Activated B cell treated with CpG ODN at 0.5 μM for 24 hours (primary cell): Measurements from ENCODE around the gene NHLRC2. TPM values are rescaled to one million over a fixed set of nuclear protein-coding genes. Genes with fewer than 3 reads are reported as not detected.

ENCODE experiments used
- ATAC-seq: fragments of 200-7000 bp; cut with Tn5 transposase; one replicate; pipeline ENCODE4 v1.10.0; 2021; ENCODE audit warnings: low read depth, mild to moderate bottlenecking, moderate library complexity
- CTCF ChIA-PET: fragments of 350-600 bp; sonication (Branson Sonifier 250); formaldehyde crosslinking; loops from one replicate; lab custom pipeline; 2021; ENCODE audit warnings: antibody characterized with exemption; lab: Charles Lee
- POLR2A ChIA-PET: fragments of 350-600 bp; sonication (Branson Sonifier 250); formaldehyde crosslinking; loops from one replicate; lab custom pipeline; 2021; ENCODE audit warnings: antibody characterized with exemption; lab: Charles Lee
- DNase-seq: peaks from one replicate; pipeline ENCODE4 v3.0.0; 2022
- H3K27ac Mint-ChIP-seq: one replicate; pipeline ENCODE4 v1.8.0; 2020; ENCODE audit warnings: mixed read lengths
- H3K27me3 Mint-ChIP-seq: one replicate; pipeline ENCODE4 v1.8.0; 2021; ENCODE audit warnings: mixed read lengths
- H3K36me3 Mint-ChIP-seq: one replicate; pipeline ENCODE4 v1.8.0; 2021; ENCODE audit warnings: low read depth, mixed read lengths
- H3K4me1 Mint-ChIP-seq: one replicate; pipeline ENCODE4 v1.8.0; 2021; ENCODE audit warnings: mixed read lengths
- H3K4me3 Mint-ChIP-seq: one replicate; pipeline ENCODE4 v1.8.0; 2020; ENCODE audit warnings: mild to moderate bottlenecking, mixed read lengths
- H3K9me3 Mint-ChIP-seq: one replicate; pipeline ENCODE4 v1.8.0; 2020; ENCODE audit warnings: mixed read lengths
- intact Hi-C: fragments of 100-400 bp; cut with micrococcal nuclease; formaldehyde crosslinking; loops from one replicate; pipeline ENCODE4 v1.15.1; 2024
- total RNA-seq: library from RNA; stranded (reverse); gene quantifications from 2 replicates; pipeline ENCODE4 v1.2.3, GENCODE V29; 2022
- TF ChIP-seq, protein P1 (sequence below): fragments of 200-600 bp; IDR thresholded peaks from one replicate; pipeline ENCODE4 v1.8.0; 2022; ENCODE audit warnings: antibody characterized with exemption, mild to moderate bottlenecking

NHLRC2 gene
- total RNA-seq, 1 donor from 2014 or later = 43.9 TPM

DNA sequence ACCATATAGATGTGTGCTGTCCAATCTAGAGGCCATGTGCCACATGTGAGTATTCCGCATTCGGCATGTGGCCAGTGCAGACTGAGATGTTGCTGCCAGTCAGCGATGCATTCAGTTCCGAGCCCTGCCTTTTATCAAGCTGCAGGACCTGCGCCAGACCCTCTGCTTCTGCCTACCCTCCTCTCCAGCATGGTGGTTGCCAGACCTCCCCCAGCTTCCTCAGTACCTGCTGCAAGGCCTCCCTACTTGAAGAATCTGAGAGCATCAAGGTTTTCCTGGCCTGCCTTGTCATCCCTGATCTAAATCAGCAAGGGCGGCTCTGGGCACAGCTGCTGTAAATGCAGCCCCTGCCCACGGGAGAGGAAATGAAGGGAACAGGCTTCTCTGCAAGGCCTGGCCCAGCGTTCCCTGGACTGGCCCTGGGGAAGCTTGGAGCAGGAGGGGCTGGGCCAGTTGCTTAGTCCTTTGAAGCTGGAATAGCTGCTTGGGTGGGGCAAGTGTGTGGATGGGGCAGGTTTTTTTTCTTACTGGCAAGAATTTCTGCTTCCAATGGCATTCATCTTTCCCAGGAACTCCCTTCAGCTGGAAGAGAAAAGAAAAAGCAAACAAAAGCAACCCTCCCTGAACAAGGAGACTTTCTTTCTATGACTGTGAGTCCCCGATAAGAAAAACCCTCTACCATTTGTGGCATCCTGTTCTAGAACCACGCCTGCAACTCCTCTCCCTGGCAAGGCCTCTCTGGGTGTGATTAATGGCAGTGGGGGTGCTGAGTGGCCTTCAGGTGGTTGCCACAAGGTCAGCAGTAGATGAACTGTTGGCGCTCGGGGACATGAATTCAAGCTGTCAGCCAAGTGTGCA lies 93.0 kb downstream of the NHLRC2 start:
- ChIA-PET POLR2A (no interaction called here), CTCF (no interaction called here)
- ATAC-seq (no peak), DNase-seq (no peak)
- Mint-ChIP-seq H3K36me3 (no peaks in the 10 kb centered on the region), H3K27me3 (no peaks in the 10 kb centered on the region), H3K4me1 (no peaks in the 10 kb centered on the region), H3K27ac (no peak overlapping the region), H3K9me3 (no peaks in the 10 kb centered on the region), H3K4me3 (no peak overlapping the region)
- TF ChIP-seq, protein P1, sequence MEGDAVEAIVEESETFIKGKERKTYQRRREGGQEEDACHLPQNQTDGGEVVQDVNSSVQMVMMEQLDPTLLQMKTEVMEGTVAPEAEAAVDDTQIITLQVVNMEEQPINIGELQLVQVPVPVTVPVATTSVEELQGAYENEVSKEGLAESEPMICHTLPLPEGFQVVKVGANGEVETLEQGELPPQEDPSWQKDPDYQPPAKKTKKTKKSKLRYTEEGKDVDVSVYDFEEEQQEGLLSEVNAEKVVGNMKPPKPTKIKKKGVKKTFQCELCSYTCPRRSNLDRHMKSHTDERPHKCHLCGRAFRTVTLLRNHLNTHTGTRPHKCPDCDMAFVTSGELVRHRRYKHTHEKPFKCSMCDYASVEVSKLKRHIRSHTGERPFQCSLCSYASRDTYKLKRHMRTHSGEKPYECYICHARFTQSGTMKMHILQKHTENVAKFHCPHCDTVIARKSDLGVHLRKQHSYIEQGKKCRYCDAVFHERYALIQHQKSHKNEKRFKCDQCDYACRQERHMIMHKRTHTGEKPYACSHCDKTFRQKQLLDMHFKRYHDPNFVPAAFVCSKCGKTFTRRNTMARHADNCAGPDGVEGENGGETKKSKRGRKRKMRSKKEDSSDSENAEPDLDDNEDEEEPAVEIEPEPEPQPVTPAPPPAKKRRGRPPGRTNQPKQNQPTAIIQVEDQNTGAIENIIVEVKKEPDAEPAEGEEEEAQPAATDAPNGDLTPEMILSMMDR = no peak
- intact Hi-C loops = loop anchor here (1.0 kb wide), 1 partner anchor 19 kb away; no protein-coding TSS in a partner anchor

DNA sequence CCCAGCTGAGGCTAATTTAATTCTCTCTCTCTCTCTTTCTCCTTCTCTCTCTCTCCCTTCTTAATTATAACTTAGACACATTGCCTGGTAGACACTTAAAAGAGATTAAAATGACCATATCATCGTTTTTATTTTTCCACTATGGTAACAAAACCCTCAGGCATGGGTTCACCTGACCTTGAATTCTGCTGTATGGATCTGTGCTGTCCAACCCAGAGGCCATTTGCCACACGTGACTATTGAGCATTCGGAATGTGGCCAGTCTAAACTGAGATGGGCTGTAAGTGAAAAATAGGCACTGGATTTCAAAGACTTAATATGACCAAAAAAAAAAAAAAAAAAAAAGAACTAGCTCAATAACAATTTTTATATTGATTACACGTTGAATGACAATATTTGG lies 93.6 kb downstream of the NHLRC2 start:
- POLR2A ChIA-PET = no interaction called here
- CTCF ChIA-PET = no interaction called here
- no peak for DNase-seq

DNA sequence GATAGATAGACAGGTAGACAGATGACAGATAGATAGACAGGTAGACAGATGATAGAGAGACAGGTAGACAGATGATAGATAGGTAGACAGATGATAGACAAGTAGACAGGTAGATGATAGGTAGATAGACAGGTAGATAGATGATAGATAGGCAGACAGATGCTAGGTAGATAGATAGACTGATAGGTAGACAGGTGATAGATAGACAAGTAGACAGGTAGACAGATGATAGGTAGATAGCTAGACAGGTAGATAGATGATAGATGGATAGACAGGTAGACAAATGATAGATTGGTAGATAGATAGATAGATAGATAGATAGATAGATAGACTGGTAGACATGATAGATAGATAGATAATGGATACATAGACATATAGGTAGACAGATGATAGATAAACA lies 95.8 kb downstream of the NHLRC2 start:
- ChIA-PET POLR2A (no interaction called here), CTCF (no interaction called here)
- intact Hi-C loops = no loop called here
- Mint-ChIP-seq H3K36me3 (no peaks in the 10 kb centered on the region), H3K27ac (no peak overlapping the region), H3K9me3 (peaks cover 13% of the 10 kb centered on the region), H3K4me3 (no peak overlapping the region), H3K27me3 (no peaks in the 10 kb centered on the region), H3K4me1 (no peaks in the 10 kb centered on the region)
- no peak for ATAC-seq
- TF ChIP-seq, protein P1 = no peak
- DNase-seq = no peak

More for the DNA sequence above, 93.6 kb downstream of the NHLRC2 start:
- Mint-ChIP-seq H3K27me3 (no peaks in the 10 kb centered on the region), H3K27ac (no peak overlapping the region), H3K36me3 (no peaks in the 10 kb centered on the region), H3K4me1 (no peaks in the 10 kb centered on the region), H3K9me3 (peaks cover 2% of the 10 kb centered on the region), H3K4me3 (no peak overlapping the region)
- ATAC-seq = no peak
- TF ChIP-seq, protein P1 = no peak
- intact Hi-C loops = loop anchor here (1.0 kb wide), 1 partner anchor 18 kb away; no protein-coding TSS in a partner anchor

DNA sequence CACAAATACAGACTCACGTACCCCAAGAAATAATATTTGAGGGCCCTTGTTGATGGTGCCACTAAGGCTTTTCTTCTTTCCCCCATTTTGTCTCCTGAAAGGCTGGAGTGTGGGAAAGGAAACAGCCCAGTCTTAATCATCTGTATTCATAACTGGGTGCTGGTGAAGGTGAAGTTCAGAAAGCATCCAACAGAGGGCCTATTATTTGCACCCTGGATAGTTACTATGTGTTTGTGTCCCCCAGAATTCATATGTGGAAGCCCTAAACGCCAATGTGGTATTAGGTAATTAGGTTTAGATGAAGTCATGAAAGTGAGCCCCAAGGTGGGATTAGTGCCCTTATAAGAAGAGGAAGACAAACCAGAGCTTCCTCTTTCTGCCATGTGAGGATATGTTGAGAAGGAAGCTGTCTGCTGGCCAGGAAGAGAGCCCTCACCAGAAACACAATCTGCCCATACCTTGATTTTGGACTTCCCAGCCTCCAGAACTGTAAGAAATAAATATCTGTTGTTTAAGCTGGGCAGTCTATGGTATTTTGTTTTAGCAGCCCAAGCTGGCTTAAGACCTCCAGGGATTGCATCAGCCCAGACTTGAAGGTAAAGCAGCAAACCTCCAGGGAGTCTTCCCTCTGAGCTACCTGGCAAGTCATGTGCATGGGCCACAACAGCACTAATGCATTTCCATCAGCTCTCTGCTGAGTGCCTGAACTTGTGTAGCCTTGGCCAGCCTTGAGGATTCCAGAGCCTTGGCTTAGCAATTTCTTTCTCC lies 99.2 kb downstream of the NHLRC2 start:
- intact Hi-C loops = no loop called here
- H3K9me3 Mint-ChIP-seq = peaks cover 13% of the 10 kb centered on the region
- ChIA-PET POLR2A (no interaction called here), CTCF (no interaction called here)
- H3K27me3 Mint-ChIP-seq = no peaks in the 10 kb centered on the region
- DNase-seq (no peak), ATAC-seq (no peak)
- H3K4me1 Mint-ChIP-seq = no peaks in the 10 kb centered on the region
- H3K4me3 Mint-ChIP-seq = no peak overlapping the region
- TF ChIP-seq, protein P1 = no peak
- no peaks in the 10 kb centered on the region for H3K36me3 Mint-ChIP-seq
- no peak overlapping the region for H3K27ac Mint-ChIP-seq

DNA sequence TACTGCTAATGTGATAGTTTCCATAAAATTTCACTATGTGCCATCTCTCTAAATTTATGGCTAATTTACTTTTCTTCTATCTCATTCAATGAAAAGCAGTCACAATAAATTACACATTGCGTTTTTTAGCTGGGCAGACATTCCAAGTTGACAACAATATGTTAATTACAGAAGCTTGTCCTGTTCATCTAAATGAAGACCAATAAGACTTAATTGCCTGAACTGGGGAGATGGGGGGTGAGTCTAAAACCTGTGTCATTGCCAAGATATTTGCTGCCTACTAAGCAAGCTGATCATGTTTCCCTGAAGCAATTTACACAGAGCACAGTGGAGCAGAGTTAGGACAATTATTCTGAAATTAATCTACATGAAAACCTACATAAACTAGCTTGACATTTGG lies 99.9 kb downstream of the NHLRC2 start:
- ChIA-PET CTCF (no interaction called here), POLR2A (no interaction called here)
- H3K27ac Mint-ChIP-seq = no peak overlapping the region
- H3K9me3 Mint-ChIP-seq = peaks cover 13% of the 10 kb centered on the region
- ATAC-seq (no peak), DNase-seq (no peak)
- H3K4me3 Mint-ChIP-seq = no peak overlapping the region
- TF ChIP-seq, protein P1 = no peak
- no peaks in the 10 kb centered on the region for H3K36me3 Mint-ChIP-seq
- H3K27me3 Mint-ChIP-seq = no peaks in the 10 kb centered on the region
- no peaks in the 10 kb centered on the region for H3K4me1 Mint-ChIP-seq
- intact Hi-C loops = no loop called here
